Measurements from ENCODE around the gene BCL2L12.
"Not testable (repeated sequence)": the region's sequence is repeated elsewhere in the genome, so short reads cannot be mapped to it uniquely, and the experiment has no call there.

BCL2L12 gene, protein sequence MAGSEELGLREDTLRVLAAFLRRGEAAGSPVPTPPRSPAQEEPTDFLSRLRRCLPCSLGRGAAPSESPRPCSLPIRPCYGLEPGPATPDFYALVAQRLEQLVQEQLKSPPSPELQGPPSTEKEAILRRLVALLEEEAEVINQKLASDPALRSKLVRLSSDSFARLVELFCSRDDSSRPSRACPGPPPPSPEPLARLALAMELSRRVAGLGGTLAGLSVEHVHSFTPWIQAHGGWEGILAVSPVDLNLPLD

DNA sequence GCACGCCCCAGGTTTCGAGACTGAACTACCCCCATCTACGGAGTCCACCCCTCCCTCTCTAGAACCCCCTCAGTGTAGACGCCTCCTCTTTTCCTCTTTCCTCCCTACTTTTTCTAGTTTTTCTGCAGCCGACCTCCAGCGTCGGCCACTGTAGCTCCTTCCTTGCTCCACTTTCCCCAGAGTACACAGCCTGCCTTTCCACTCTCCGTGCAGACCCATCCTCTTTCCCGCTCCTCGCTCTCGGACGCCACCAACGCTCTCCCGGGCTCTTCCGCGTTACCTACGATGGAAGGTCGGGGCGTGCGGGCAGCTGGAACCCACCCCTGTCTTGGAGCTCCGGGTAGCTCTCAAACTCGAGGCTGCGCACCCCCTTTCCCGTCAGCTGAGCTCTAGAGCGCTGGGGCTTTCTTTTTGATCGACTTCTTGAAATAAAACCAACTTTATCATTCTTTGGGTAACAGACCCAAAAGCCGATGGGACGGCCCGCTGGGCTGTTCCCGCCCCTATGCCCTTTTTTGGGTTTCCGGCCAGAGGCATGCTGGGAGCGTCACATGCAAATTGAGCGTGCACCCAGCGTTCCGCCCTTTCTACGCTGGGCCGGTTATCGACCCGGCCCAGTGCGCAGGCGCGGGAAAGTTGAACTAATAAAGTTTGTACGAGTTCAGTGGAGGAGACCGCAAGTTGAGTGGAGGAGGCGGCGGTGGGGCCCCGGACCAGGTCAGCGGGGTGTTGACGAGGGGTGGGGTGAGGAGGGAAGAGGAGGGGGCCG is at the start of gene BCL2L12, which contains the start of gene IRF3:
BCL2L12 (plus strand) TSS at position 583 of the 769 bp plus-strand sequence. CDS start 760 bp downstream, outside the sequence.
IRF3 (minus strand) TSS at position 507 of the 769 bp plus-strand sequence. CDS start 1,019 bp downstream, outside the sequence.
- H3K9me3 Mint-ChIP-seq: no peaks in the 10 kb centered on the region

DNA sequence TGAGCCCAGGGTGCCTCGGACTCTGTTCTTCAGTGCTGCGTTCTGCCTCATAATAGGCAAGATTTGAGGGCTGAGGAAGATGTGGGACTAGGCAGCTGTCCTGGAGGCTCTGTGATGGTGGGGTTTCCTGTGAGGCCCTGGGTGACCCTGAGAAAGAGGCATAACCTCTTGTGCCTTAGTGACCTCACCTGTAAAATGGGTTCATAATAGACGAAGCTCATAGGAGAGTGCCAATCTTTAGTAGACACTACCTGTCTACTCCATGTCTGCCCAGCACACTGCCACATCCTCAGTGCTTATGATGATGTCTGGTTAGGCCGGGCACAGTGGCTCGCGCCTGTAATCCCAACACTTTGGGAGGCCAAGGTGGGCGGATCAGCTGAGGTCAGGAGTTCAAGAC is 49.2 kb upstream of the BCL2L12 start:
- Mint-ChIP-seq H3K27me3 (ENCODE audit: low read depth) (no peaks in the 10 kb centered on the region), H3K27ac (no peak overlapping the region), H3K4me3 (no peak overlapping the region), H3K9me3 (no peaks in the 10 kb centered on the region), H3K36me3 (ENCODE audit: low read depth) (peaks cover 65% of the 10 kb centered on the region), H3K4me1 (no peaks in the 10 kb centered on the region)
- TF ChIP-seq, protein P1, sequence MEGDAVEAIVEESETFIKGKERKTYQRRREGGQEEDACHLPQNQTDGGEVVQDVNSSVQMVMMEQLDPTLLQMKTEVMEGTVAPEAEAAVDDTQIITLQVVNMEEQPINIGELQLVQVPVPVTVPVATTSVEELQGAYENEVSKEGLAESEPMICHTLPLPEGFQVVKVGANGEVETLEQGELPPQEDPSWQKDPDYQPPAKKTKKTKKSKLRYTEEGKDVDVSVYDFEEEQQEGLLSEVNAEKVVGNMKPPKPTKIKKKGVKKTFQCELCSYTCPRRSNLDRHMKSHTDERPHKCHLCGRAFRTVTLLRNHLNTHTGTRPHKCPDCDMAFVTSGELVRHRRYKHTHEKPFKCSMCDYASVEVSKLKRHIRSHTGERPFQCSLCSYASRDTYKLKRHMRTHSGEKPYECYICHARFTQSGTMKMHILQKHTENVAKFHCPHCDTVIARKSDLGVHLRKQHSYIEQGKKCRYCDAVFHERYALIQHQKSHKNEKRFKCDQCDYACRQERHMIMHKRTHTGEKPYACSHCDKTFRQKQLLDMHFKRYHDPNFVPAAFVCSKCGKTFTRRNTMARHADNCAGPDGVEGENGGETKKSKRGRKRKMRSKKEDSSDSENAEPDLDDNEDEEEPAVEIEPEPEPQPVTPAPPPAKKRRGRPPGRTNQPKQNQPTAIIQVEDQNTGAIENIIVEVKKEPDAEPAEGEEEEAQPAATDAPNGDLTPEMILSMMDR (IDR thresholded peaks at IDR 0.05; ENCODE audit: unreplicated experiment in 3 of 3): no peak

More for the DNA sequence above, at the start of gene BCL2L12, which contains the start of gene IRF3:
- no peaks in the 10 kb centered on the region for H3K27me3 Mint-ChIP-seq (ENCODE audit: low read depth)
- H3K4me3 Mint-ChIP-seq: peak within 1 kb of the TSS; percentile 93 to 98 (median 93)
- TF ChIP-seq, protein P1 (IDR thresholded peaks at IDR 0.05; ENCODE audit: unreplicated experiment in 3 of 3): no peak
- H3K4me1 Mint-ChIP-seq: peaks cover 33% of the 10 kb centered on the region
- H3K36me3 Mint-ChIP-seq (ENCODE audit: low read depth): peaks cover 18% of the 10 kb centered on the region
- H3K27ac Mint-ChIP-seq: peak within 1 kb of the TSS; percentile 78 to 94 (median 88)

DNA sequence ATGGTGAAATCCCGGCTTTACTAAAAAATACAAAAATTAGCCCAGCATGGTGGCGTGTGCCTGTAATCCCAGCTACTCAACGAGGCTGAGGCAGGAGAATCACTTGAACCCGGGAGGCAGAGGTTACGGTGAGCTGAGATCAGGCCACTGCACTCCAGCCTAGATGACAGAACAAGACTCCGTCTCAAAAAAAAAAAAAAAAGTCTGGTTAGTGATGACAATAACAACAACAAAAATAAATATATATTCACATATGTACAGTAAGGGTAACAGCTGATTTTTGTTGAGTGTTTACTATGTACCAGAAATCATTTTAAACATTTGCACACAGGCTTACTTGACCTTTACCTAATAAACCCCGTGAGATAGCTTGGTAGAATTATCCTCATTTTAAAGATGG is 48.8 kb upstream of the BCL2L12 start:
- Mint-ChIP-seq H3K27ac (no peak overlapping the region), H3K4me1 (no peaks in the 10 kb centered on the region), H3K4me3 (no peak overlapping the region), H3K9me3 (no peaks in the 10 kb centered on the region), H3K36me3 (ENCODE audit: low read depth) (peaks cover 69% of the 10 kb centered on the region), H3K27me3 (ENCODE audit: low read depth) (no peaks in the 10 kb centered on the region)
- TF ChIP-seq, protein P1 (IDR thresholded peaks at IDR 0.05; ENCODE audit: unreplicated experiment in 3 of 3): no peak

DNA sequence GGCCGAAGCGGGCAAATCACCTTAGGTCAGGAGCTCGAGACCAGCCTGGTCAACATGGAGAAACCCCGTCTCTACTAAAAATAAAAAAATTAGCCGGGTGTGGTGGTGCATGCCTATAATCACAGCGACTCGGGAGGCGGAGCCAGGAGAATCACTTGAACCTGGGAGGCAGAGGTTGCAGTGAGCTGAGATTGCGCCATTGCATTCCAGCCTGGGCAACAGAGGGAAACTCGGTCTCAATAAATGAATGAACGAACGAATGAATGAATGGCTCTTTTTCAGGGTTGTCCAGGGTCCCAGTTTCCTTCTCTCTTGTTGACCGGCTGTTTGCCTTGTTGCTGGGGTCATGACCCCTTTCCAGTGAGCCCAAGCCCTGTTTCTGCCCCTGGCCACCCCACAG is 47.9 kb upstream of the BCL2L12 start:
- not testable (repeated sequence) for H3K27me3 Mint-ChIP-seq (ENCODE audit: low read depth); H3K4me1 Mint-ChIP-seq; H3K4me3 Mint-ChIP-seq

DNA sequence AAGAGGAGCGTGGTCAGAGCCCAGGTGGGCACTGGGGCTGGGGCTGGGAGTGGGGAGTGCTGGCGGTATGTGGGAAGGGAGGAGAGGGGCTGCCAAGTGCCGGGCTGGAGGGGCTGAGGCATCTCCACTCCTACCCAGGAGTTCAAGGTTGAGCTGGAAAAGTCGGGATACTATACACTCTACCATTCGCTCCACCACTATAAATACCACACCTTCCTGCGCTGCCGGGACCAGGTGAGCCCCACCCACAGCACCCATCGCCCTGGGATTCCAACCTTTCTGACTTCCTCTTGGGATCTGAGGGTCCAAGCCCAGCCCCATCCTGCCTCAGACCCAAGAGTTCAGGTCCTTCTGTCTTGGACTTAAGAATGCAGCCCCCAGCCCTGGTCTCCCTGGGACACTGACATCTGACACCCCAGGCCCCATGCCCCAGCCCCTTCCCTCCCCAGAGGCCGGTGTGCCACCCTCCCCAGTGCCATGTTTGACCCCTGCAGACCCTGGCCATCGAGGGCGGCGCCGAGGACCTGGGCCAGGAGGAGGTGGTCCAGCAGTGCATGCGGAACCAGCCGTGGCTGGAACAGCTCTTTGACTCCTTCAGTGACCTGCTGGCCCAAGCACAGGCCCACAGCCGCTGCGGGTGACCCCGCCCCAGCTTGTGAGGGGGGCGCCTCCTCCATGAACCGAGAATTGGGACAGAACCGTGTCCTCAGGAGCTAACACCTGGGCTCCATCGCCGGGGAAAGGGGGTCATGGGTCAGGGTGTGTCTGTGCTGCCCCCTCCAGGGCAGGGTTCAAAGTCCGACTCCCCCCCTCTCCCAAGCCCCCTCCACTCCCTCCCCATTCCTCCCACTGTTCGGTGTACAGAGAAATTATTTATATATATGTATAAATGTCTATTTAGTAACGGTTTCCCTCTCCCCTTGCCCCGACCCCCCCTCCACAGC is 40.5 kb upstream of the BCL2L12 start:
- Mint-ChIP-seq H3K4me3 (no peak overlapping the region), H3K27ac (no peak overlapping the region), H3K36me3 (ENCODE audit: low read depth) (peaks cover 64% of the 10 kb centered on the region), H3K27me3 (ENCODE audit: low read depth) (no peaks in the 10 kb centered on the region), H3K4me1 (no peaks in the 10 kb centered on the region), H3K9me3 (no peaks in the 10 kb centered on the region)
- TF ChIP-seq, protein P1 (IDR thresholded peaks at IDR 0.05; ENCODE audit: unreplicated experiment in 3 of 3): no peak

More for the DNA sequence above, 47.9 kb upstream of the BCL2L12 start:
- not testable (repeated sequence) for H3K9me3 Mint-ChIP-seq, H3K27ac Mint-ChIP-seq
- peaks cover 71% of the 10 kb centered on the region for H3K36me3 Mint-ChIP-seq (ENCODE audit: low read depth)

DNA sequence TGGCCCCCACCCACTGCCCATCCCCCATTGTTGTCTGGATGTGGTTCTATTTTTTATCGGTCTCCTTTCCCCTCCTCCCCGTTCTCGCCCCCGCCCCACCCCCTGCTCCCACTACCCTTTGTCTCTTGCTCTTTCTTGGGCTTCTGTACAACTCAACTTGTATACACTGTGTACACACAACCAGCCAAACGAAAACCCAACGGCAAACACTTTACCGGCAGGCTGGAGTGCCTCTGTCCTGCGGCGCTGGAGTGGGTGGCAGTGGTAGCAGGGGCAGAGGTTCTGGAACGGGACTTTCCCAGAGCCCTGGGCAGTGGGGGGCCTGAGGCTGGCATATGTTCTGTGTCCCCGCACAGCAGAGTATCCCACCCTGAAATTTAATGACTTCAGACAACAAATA is 39.5 kb upstream of the BCL2L12 start:
- TF ChIP-seq, protein P1 (IDR thresholded peaks at IDR 0.05; ENCODE audit: unreplicated experiment in 3 of 3): no peak
- Mint-ChIP-seq H3K9me3 (no peaks in the 10 kb centered on the region), H3K27me3 (ENCODE audit: low read depth) (no peaks in the 10 kb centered on the region), H3K36me3 (ENCODE audit: low read depth) (peaks cover 62% of the 10 kb centered on the region), H3K4me1 (peaks cover 7% of the 10 kb centered on the region), H3K4me3 (no peak overlapping the region), H3K27ac (no peak overlapping the region)

Measured in nephron (organoid).